ENCODE results near the gene SLX4IP.

The SLX4IP gene

GRCh38 chr20:10532361-10532760 is 97.3 kb downstream of the SLX4IP start:
- H3K4me3 ChIP-seq (ENCODE audit: low read length), result no peak overlapping the region
- DNase-seq (ENCODE audit: low read depth), result no peak
- no peak for TF ChIP-seq CTCF (IDR thresholded peaks at IDR 0.05; ENCODE audit: insufficient read depth, low read depth, low read length, missing control alignments)

GRCh38 chr20:10536531-10536930 is 101.4 kb downstream of the SLX4IP start:
- H3K4me3 ChIP-seq (ENCODE audit: low read length), result no peak overlapping the region
- DNase-seq (ENCODE audit: low read depth), result peak; percentile 52
- TF ChIP-seq CTCF (IDR thresholded peaks at IDR 0.05; ENCODE audit: insufficient read depth, low read depth, low read length, missing control alignments), result peak; percentile 74

GRCh38 chr20:10537850-10538480 is 102.9 kb downstream of the SLX4IP start:
- TF ChIP-seq CTCF (IDR thresholded peaks at IDR 0.05; ENCODE audit: insufficient read depth, low read depth, low read length, missing control alignments), result no peak
- DNase-seq (ENCODE audit: low read depth), result peak; percentile 29
- H3K4me3 ChIP-seq (ENCODE audit: low read length), result no peak overlapping the region

- H3K4me3 ChIP-seq (ENCODE audit: low read length), result no peak overlapping the region
- no peak for DNase-seq (ENCODE audit: low read depth)
- TF ChIP-seq CTCF (IDR thresholded peaks at IDR 0.05; ENCODE audit: insufficient read depth, low read depth, low read length, missing control alignments), result no peak
Measured at GRCh38 chr20:10538768-10539167, 103.7 kb downstream of the SLX4IP start.

GRCh38 chr20:10539818-10540553 is 104.9 kb downstream of the SLX4IP start:
- no peak for TF ChIP-seq CTCF (IDR thresholded peaks at IDR 0.05; ENCODE audit: insufficient read depth, low read depth, low read length, missing control alignments)
- no peak overlapping the region for H3K4me3 ChIP-seq (ENCODE audit: low read length)
- DNase-seq (ENCODE audit: low read depth), result no peak

GRCh38 chr20:10540636-10541493 is 105.8 kb downstream of the SLX4IP start:
- DNase-seq (ENCODE audit: low read depth), result peak; percentile 87
- H3K4me3 ChIP-seq (ENCODE audit: low read length), result no peak overlapping the region

More at GRCh38 chr20:10540636-10541493, 105.8 kb downstream of the SLX4IP start:
- no peak for TF ChIP-seq CTCF (IDR thresholded peaks at IDR 0.05; ENCODE audit: insufficient read depth, low read depth, low read length, missing control alignments)
